Measurements from ENCODE around the gene GLRX3. TPM values are rescaled to one million over a fixed set of nuclear protein-coding genes. Genes with fewer than 3 reads are reported as not detected.

Gene GLRX3
- total and polyA plus RNA-seq, 10 of the 15 experiments (the other 5 are each of a cell fraction or from before 2014, with no cell fraction given), result 94.7 to 209 (median 131) TPM

- TF ChIP-seq BCL3 (IDR thresholded peaks at IDR 0.05; ENCODE audit: borderline replicate concordance, insufficient read depth, low read depth, low read length, poor library complexity, severe bottlenecking), result no peak
- TF ChIP-seq EP300 (IDR thresholded peaks at IDR 0.05; ENCODE audit: borderline replicate concordance in 1 of 2, control insufficient read depth in 1 of 2, low read depth in 2 of 2, low read length in 2 of 2), result 0 out of 4 replicates have a peak, but pooled peaks of 1 of the 2 experiments have one; percentile 25
- no peak for TF ChIP-seq HDGF (IDR thresholded peaks at IDR 0.05)
- peak; percentile 32; the same call in 1 of the 2 replicates for TF ChIP-seq ATF7 (IDR thresholded peaks at IDR 0.05; ENCODE audit: low read depth)
- no peak for TF ChIP-seq MTA2 (IDR thresholded peaks at IDR 0.05; ENCODE audit: low read depth)
- TF ChIP-seq CREB1 (IDR thresholded peaks at IDR 0.05; ENCODE audit: low read depth), result no peak
- no peak for TF ChIP-seq SUZ12 (IDR thresholded peaks at IDR 0.05; ENCODE audit: unreplicated experiment)
- no peak for TF ChIP-seq ZNF24 (IDR thresholded peaks at IDR 0.05)
- TF ChIP-seq CHD4 (IDR thresholded peaks at IDR 0.05), result no peak
- TF ChIP-seq NFIC (IDR thresholded peaks at IDR 0.05; ENCODE audit: low read depth, low read length), result no peak
- TF ChIP-seq BACH1 (IDR thresholded peaks at IDR 0.05; ENCODE audit: borderline replicate concordance), result no peak
- peak; percentile 70; the same call in 1 of the 2 replicates for TF ChIP-seq JUND (IDR thresholded peaks at IDR 0.05; ENCODE audit: low read depth, low read length)
- TF ChIP-seq PRDM15 (CRISPR knock-in tag; IDR thresholded peaks at IDR 0.05), result no peak
- no peak for TF ChIP-seq ZNF592 (IDR thresholded peaks at IDR 0.05)
- no peak for TF ChIP-seq NRF1 (conservative IDR thresholded peaks at IDR 0.05; ENCODE audit: low read depth, low read length)
- 0 out of 4 replicates have a peak, but pooled peaks of 1 of the 2 experiments have one; percentile 37 for TF ChIP-seq IKZF2 (IDR thresholded peaks at IDR 0.05)
- no peak for TF ChIP-seq BHLHE40 (IDR thresholded peaks at IDR 0.05; ENCODE audit: borderline replicate concordance in 1 of 2, low read depth in 2 of 2, low read length in 1 of 2)
- TF ChIP-seq MEF2A (IDR thresholded peaks at IDR 0.05; ENCODE audit: insufficient read depth, low read depth, low read length), result no peak
- TF ChIP-seq SREBF2 (IDR thresholded peaks at IDR 0.05; ENCODE audit: low read length), result no peak
- no peak for TF ChIP-seq BMI1 (IDR thresholded peaks at IDR 0.05; ENCODE audit: borderline replicate concordance)
- TF ChIP-seq GATAD2B (conservative IDR thresholded peaks at IDR 0.05; ENCODE audit: low read depth), result no peak
Measured at GRCh38 chr10:130140425-130140824, 4.2 kb downstream of the GLRX3 start (continued).
